GM13976 (cell line): ENCODE data around the gene CLK3.

ENCODE experiments used
- DNase-seq: peaks from one replicate; pipeline ENCODE4 v3.0.0; 2012; ENCODE audit warnings: low spot score
- CTCF ChIP-seq: IDR thresholded peaks from 2 replicates; pipeline ENCODE4 v1.5.1; 2012; ENCODE audit warnings: borderline replicate concordance, mild to moderate bottlenecking; ENCODE audit not compliant: insufficient read depth; ENCODE audit errors: extremely low read depth, missing control alignments, control extremely low read depth
- in situ Hi-C: fragments of 300-500 bp; cut with MboI; formaldehyde crosslinking; loops from one replicate; pipeline ENCODE4 v1.12.0; 2022; ENCODE audit warnings: low sequenced_read_pairs, mixed read lengths, inconsistent platforms; ENCODE audit not compliant: unreplicated experiment

Gene CLK3

GRCh38 chr15:74605795-74606150 is 9.9 kb upstream of the CLK3 start:
- in situ Hi-C loops: no loop called here
- no peak for TF ChIP-seq CTCF
- DNase-seq: no peak

- no peak for TF ChIP-seq CTCF
- no peak for DNase-seq
- in situ Hi-C loops: no loop called here
Observed at GRCh38 chr15:74608786-74609185, 6.8 kb upstream of the CLK3 start.

GRCh38 chr15:74609938-74610301 is 5.7 kb upstream of the CLK3 start:
- DNase-seq: no peak
- no peak for TF ChIP-seq CTCF
- in situ Hi-C loops: no loop called here

GRCh38 chr15:74610302-74610951 is 5.2 kb upstream of the CLK3 start:
- no peak for DNase-seq
- in situ Hi-C loops: no loop called here
- TF ChIP-seq CTCF: no peak

- no peak for DNase-seq
- in situ Hi-C loops: no loop called here
- no peak for TF ChIP-seq CTCF
Observed at GRCh38 chr15:74611341-74611740, 4.3 kb upstream of the CLK3 start.

- no peak for TF ChIP-seq CTCF
- DNase-seq: no peak
- in situ Hi-C loops: no loop called here
Observed at GRCh38 chr15:74611834-74612233, 3.8 kb upstream of the CLK3 start.

- no peak for DNase-seq
- in situ Hi-C loops: no loop called here
- TF ChIP-seq CTCF: no peak
Observed at GRCh38 chr15:74612677-74613076, 3.0 kb upstream of the CLK3 start.
